Stimulated activated CD8-positive, alpha-beta memory T cell treated with anti-CD3 and anti-CD28 coated beads, Interleukin-12 subunit alpha, Interleukin-12 subunit beta, amount 100 ng/mL, for 1 hour (primary cell): ENCODE data around the gene PPP1R2.
A peak's percentile ranks its signal among the peaks of the same experiment; 100 is the strongest.
"Not testable (repeated sequence)": the region's sequence is repeated elsewhere in the genome, so short reads cannot be mapped to it uniquely, and the experiment has no call there.

Source experiments
- DNase-seq: peaks from one replicate; pipeline ENCODE4 v3.0.0-alpha.2; 2020; ENCODE audit warnings: low read depth

PPP1R2 gene

GRCh38 chr3:195542698-195543499 is at the start of gene PPP1R2:
TSS of gene PPP1R2 (minus strand) at chr3:195543325. CDS start at chr3:195543025, 300 bp downstream.
- DNase-seq = peak; percentile 86

GRCh38 chr3:195591852-195592251 is 48.7 kb upstream of the PPP1R2 start:
- DNase-seq = no peak

GRCh38 chr3:195591220-195591619 is 48.1 kb upstream of the PPP1R2 start:
- no peak for DNase-seq

- DNase-seq = not testable (repeated sequence)
These were observed 47.3 kb upstream of the PPP1R2 start for GRCh38 chr3:195590381-195590780.

- DNase-seq = not testable (repeated sequence)
These were observed 46.7 kb upstream of the PPP1R2 start for GRCh38 chr3:195589796-195590195.

- DNase-seq = no peak
These were observed 44.7 kb upstream of the PPP1R2 start for GRCh38 chr3:195587824-195588223.

GRCh38 chr3:195587406-195587805 is 44.3 kb upstream of the PPP1R2 start:
- DNase-seq = no peak

- no peak for DNase-seq
These were observed 41.4 kb upstream of the PPP1R2 start for GRCh38 chr3:195584543-195584870.

GRCh38 chr3:195583831-195584542 is 40.9 kb upstream of the PPP1R2 start, which contains the start of gene APOD:
TSS of gene APOD (minus strand) at chr3:195583940. CDS start at chr3:195579461, 4,479 bp downstream.
- DNase-seq = no peak

- DNase-seq = no peak
These were observed 39.8 kb upstream of the PPP1R2 start for GRCh38 chr3:195582947-195583346.

- no peak for DNase-seq
These were observed 37.8 kb upstream of the PPP1R2 start for GRCh38 chr3:195580744-195581443.

GRCh38 chr3:195579281-195579680 is 36.2 kb upstream of the PPP1R2 start:
- no peak for DNase-seq

- no peak for DNase-seq
These were observed 35.4 kb upstream of the PPP1R2 start for GRCh38 chr3:195578565-195578964.

- no peak for DNase-seq
These were observed 34.6 kb upstream of the PPP1R2 start for GRCh38 chr3:195577645-195578177.

GRCh38 chr3:195574497-195575304 is 31.6 kb upstream of the PPP1R2 start:
- DNase-seq = no peak

- no peak for DNase-seq
These were observed 30.7 kb upstream of the PPP1R2 start for GRCh38 chr3:195573611-195574496.

GRCh38 chr3:195571361-195571760 is 28.2 kb upstream of the PPP1R2 start:
- DNase-seq = no peak

GRCh38 chr3:195570912-195571311 is 27.8 kb upstream of the PPP1R2 start:
- DNase-seq = no peak

- DNase-seq = no peak
These were observed 27.2 kb upstream of the PPP1R2 start for GRCh38 chr3:195570344-195570743.

- no peak for DNase-seq
These were observed 25.5 kb upstream of the PPP1R2 start for GRCh38 chr3:195568630-195569029.

- no peak for DNase-seq
These were observed 23.7 kb upstream of the PPP1R2 start for GRCh38 chr3:195566797-195567196.
